Mesothelial cell of epicardium (in vitro differentiated cells): ENCODE data around the gene CD79A. TPM values are rescaled to one million over a fixed set of nuclear protein-coding genes. Genes with fewer than 3 reads are reported as not detected.

ENCODE experiments used
- DNase-seq, 2 experiments: peaks; one replicate each; pipeline ENCODE4 v3.0.0; 2021; ENCODE audit warnings: low spot score in 2 of 2; ENCODE audit not compliant: unreplicated experiment in 2 of 2
- H3K27ac Mint-ChIP-seq: 2 replicates; pipeline ENCODE4 v1.8.0; 2021; ENCODE audit warnings: mixed read lengths
- H3K27me3 Mint-ChIP-seq: 2 replicates; pipeline ENCODE4 v1.8.0; 2021; ENCODE audit warnings: low read depth, mixed read lengths
- H3K36me3 Mint-ChIP-seq: 2 replicates; pipeline ENCODE4 v1.8.0; 2021; ENCODE audit warnings: mixed read lengths
- H3K4me1 Mint-ChIP-seq: 2 replicates; pipeline ENCODE4 v1.8.0; 2021; ENCODE audit warnings: mixed read lengths
- H3K4me3 Mint-ChIP-seq: 2 replicates; pipeline ENCODE4 v1.8.0; 2021; ENCODE audit warnings: mild to moderate bottlenecking, moderate library complexity, mixed read lengths
- H3K9me3 Mint-ChIP-seq: 2 replicates; pipeline ENCODE4 v1.8.0; 2021; ENCODE audit warnings: mixed read lengths
- CTCF ChIP-seq: fragments of 200-600 bp; sonication (generic); IDR thresholded peaks from one replicate; pipeline ENCODE4 v1.5.0; 2021; ENCODE audit warnings: antibody characterized with exemption; ENCODE audit not compliant: unreplicated experiment
- total RNA-seq: library from RNA; stranded (reverse); gene quantifications from 3 replicates; pipeline ENCODE4 v1.2.1, GENCODE V29; 2021

The CD79A gene
- total RNA-seq, 1 donor from 2014 or later: 0.58 TPM

- no peaks in the 10 kb centered on the region for H3K4me1 Mint-ChIP-seq
- TF ChIP-seq CTCF: no peak
- no peaks in the 10 kb centered on the region for H3K36me3 Mint-ChIP-seq
- DNase-seq: no peak
- H3K27me3 Mint-ChIP-seq: peaks cover 23% of the 10 kb centered on the region
- no peak overlapping the region for H3K4me3 Mint-ChIP-seq
- no peak overlapping the region for H3K27ac Mint-ChIP-seq
- H3K9me3 Mint-ChIP-seq: no peaks in the 10 kb centered on the region
These were observed 46.1 kb downstream of the CD79A start for GRCh38 chr19:41923045-41923788.

GRCh38 chr19:41924151-41925145 is 47.4 kb downstream of the CD79A start:
- Mint-ChIP-seq H3K9me3 (no peaks in the 10 kb centered on the region), H3K4me1 (peaks cover 6% of the 10 kb centered on the region), H3K27me3 (peaks cover 32% of the 10 kb centered on the region), H3K4me3 (no peak overlapping the region), H3K27ac (no peak overlapping the region), H3K36me3 (no peaks in the 10 kb centered on the region)
- no peak for DNase-seq
- no peak for TF ChIP-seq CTCF

GRCh38 chr19:41925208-41926003 is 48.3 kb downstream of the CD79A start:
- no peak for TF ChIP-seq CTCF
- no peak for DNase-seq

GRCh38 chr19:41926028-41926762 is 49.1 kb downstream of the CD79A start:
- peaks cover 6% of the 10 kb centered on the region for H3K4me1 Mint-ChIP-seq
- H3K9me3 Mint-ChIP-seq: no peaks in the 10 kb centered on the region
- H3K36me3 Mint-ChIP-seq: no peaks in the 10 kb centered on the region
- no peak for DNase-seq
- peaks cover 48% of the 10 kb centered on the region for H3K27me3 Mint-ChIP-seq
- no peak for TF ChIP-seq CTCF
- no peak overlapping the region for H3K4me3 Mint-ChIP-seq
- H3K27ac Mint-ChIP-seq: no peak overlapping the region

More at GRCh38 chr19:41925208-41926003, 48.3 kb downstream of the CD79A start:
- Mint-ChIP-seq H3K9me3 (no peaks in the 10 kb centered on the region), H3K4me3 (no peak overlapping the region), H3K36me3 (no peaks in the 10 kb centered on the region), H3K4me1 (peaks cover 6% of the 10 kb centered on the region), H3K27me3 (peaks cover 42% of the 10 kb centered on the region), H3K27ac (no peak overlapping the region)
